Chondrocyte (in vitro differentiated cells): ENCODE data around the gene AFG1L. TPM values are rescaled to one million over a fixed set of nuclear protein-coding genes. Genes with fewer than 3 reads are reported as not detected.

Source experiments
- DNase-seq: peaks from one replicate; pipeline ENCODE4 v3.0.0; 2021; ENCODE audit warnings: mixed read lengths, low spot score
- H3K27ac Mint-ChIP-seq: one replicate; pipeline ENCODE4 v1.8.0; 2021; ENCODE audit warnings: mild to moderate bottlenecking, moderate library complexity, mixed read lengths; ENCODE audit not compliant: unreplicated experiment
- H3K27me3 Mint-ChIP-seq: 2 replicates; pipeline ENCODE4 v1.8.0; 2021; ENCODE audit warnings: low read depth, mixed read lengths
- H3K36me3 Mint-ChIP-seq: 2 replicates; pipeline ENCODE4 v1.8.0; 2021; ENCODE audit warnings: low read depth, mixed read lengths
- H3K4me1 Mint-ChIP-seq: 2 replicates; pipeline ENCODE4 v1.8.0; 2021; ENCODE audit warnings: low read depth, mild to moderate bottlenecking, mixed read lengths
- H3K4me3 Mint-ChIP-seq: one replicate; pipeline ENCODE4 v1.8.0; 2021; ENCODE audit warnings: mild to moderate bottlenecking, moderate library complexity, mixed read lengths; ENCODE audit not compliant: unreplicated experiment
- H3K9me3 Mint-ChIP-seq: 2 replicates; pipeline ENCODE4 v1.8.0; 2021; ENCODE audit warnings: low read depth, mixed read lengths
- CTCF ChIP-seq: fragments of 200-600 bp; sonication (generic); IDR thresholded peaks from 2 replicates; pipeline ENCODE4 v1.5.0; 2021; ENCODE audit warnings: antibody characterized with exemption, mild to moderate bottlenecking, moderate library complexity
- total RNA-seq: library from RNA; stranded (reverse); gene quantifications from 3 replicates; pipeline ENCODE4 v1.2.1, GENCODE V29; 2021

Gene AFG1L
- total RNA-seq, 1 donor from 2014 or later = 5.9 TPM

GRCh38 chr6:108252055-108252454 lies 42.8 kb upstream of the AFG1L start:
- H3K4me3 Mint-ChIP-seq = no peak overlapping the region
- peak overlapping the region; percentile 12 for H3K27ac Mint-ChIP-seq
- H3K9me3 Mint-ChIP-seq = no peaks in the 10 kb centered on the region
- TF ChIP-seq CTCF = no peak
- H3K36me3 Mint-ChIP-seq = no peaks in the 10 kb centered on the region
- H3K4me1 Mint-ChIP-seq = peaks cover 37% of the 10 kb centered on the region
- no peak for DNase-seq
- H3K27me3 Mint-ChIP-seq = no peaks in the 10 kb centered on the region

DNA sequence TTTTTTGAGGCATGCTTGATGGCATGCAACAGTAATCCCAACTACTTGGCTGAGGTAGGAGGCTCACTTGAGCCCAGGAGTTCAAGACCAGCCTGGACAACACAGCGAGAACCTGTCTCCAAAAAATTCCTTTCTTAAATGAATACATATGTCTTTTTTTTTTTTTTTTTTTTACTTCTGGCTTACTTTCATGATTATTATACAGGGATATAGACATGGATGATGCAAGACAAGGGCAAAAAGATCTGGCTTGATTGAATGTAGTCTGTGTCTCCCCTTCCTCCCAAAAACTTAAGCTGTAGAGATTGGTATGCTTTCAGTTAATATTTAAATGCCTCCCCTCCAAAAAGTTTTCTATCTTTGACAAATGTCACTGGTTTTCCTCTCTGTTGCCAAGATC lies 41.6 kb upstream of the AFG1L start:
- no peaks in the 10 kb centered on the region for H3K36me3 Mint-ChIP-seq

GRCh38 chr6:108254433-108255410 lies 40.1 kb upstream of the AFG1L start:
- Mint-ChIP-seq H3K36me3 (no peaks in the 10 kb centered on the region), H3K27me3 (no peaks in the 10 kb centered on the region), H3K4me3 (no peak overlapping the region), H3K27ac (peak overlapping the region; percentile 2), H3K4me1 (peaks cover 43% of the 10 kb centered on the region), H3K9me3 (no peaks in the 10 kb centered on the region)
- TF ChIP-seq CTCF = no peak
- no peak for DNase-seq

More for the DNA sequence above, 41.6 kb upstream of the AFG1L start:
- DNase-seq = no peak
- TF ChIP-seq CTCF = no peak
- H3K27me3 Mint-ChIP-seq = no peaks in the 10 kb centered on the region
- H3K4me1 Mint-ChIP-seq = peaks cover 36% of the 10 kb centered on the region
- H3K9me3 Mint-ChIP-seq = no peaks in the 10 kb centered on the region
- no peak overlapping the region for H3K4me3 Mint-ChIP-seq
- H3K27ac Mint-ChIP-seq = peak overlapping the region; percentile 25

DNA sequence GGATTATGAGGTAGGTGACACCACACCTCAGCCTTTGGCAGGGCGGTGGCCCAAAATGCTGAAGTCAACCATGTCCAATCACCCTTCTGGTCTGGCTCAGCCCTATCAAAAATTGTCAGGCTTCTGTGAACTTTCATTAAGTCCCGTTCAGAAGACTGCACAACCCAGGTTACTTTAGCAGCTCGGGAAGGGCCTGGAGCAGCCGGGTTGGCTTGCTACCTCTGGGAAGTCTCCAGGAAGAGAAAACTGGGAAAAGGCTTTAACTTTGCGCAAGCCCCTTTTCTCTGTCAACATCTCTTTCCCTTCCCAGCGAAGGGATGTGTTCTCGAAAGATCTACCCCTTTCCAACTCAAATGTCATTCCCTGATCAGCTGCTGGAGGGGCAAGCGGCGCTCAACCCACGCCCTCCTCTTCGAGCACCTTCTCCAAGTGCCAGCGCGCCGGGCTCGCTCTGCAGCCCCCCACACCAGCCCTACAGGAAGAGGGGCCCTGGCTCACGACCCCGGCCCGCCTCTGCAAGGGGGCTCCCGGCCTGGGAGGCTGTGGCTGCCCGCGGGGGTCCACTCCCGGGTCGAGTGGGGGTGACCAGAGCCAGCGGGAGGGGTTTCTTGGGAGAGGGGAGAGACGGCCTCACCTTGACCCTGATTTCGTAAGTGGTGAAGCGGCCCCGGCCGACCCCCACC lies 34.6 kb upstream of the AFG1L start:
- Mint-ChIP-seq H3K4me3 (peak overlapping the region; percentile 81), H3K9me3 (no peaks in the 10 kb centered on the region), H3K27ac (peak overlapping the region; percentile 97), H3K36me3 (no peaks in the 10 kb centered on the region), H3K4me1 (peaks cover 29% of the 10 kb centered on the region), H3K27me3 (no peaks in the 10 kb centered on the region)
- no peak for TF ChIP-seq CTCF
- peak; percentile 91 for DNase-seq

GRCh38 chr6:108260809-108261569 lies 33.9 kb upstream of the AFG1L start, which contains the start of gene SNX3:
Gene SNX3, minus strand, starts transcription at chr6:108261040. Its CDS starts 119 bp downstream, at chr6:108260921.
- Mint-ChIP-seq H3K4me3 (peak within 1 kb of the TSS; percentile 81), H3K27me3 (no peaks in the 10 kb centered on the region), H3K9me3 (no peaks in the 10 kb centered on the region), H3K4me1 (peaks cover 29% of the 10 kb centered on the region), H3K36me3 (no peaks in the 10 kb centered on the region), H3K27ac (peak within 1 kb of the TSS; percentile 97)
- TF ChIP-seq CTCF = peak; percentile 13
- peak; percentile 98 for DNase-seq
